ENCODE data around the gene BLOC1S4.
A peak's percentile ranks its signal among the peaks of the same experiment; 100 is the strongest.

Gene BLOC1S4

DNA sequence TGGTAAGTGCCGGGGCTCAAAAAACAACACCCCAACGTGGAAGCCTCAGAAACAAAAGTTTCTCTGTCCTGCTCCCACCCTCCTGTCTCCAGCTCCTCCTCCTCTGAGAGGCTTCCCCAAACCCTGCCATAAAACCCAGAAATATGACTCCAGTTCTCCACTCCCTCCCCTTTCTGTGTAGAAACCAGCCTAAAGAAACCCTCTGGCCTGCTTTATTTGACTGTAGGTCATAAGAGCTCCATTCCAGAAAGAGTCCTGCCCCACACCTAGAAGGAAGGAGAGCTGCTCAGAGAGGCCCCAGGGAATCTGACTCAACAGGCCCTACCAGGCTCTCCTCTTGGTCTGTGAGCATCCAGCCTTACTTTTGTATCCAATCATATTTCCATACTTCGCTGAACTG lies 23.2 kb upstream of the BLOC1S4 start:
- DNase-seq: no peak

DNA sequence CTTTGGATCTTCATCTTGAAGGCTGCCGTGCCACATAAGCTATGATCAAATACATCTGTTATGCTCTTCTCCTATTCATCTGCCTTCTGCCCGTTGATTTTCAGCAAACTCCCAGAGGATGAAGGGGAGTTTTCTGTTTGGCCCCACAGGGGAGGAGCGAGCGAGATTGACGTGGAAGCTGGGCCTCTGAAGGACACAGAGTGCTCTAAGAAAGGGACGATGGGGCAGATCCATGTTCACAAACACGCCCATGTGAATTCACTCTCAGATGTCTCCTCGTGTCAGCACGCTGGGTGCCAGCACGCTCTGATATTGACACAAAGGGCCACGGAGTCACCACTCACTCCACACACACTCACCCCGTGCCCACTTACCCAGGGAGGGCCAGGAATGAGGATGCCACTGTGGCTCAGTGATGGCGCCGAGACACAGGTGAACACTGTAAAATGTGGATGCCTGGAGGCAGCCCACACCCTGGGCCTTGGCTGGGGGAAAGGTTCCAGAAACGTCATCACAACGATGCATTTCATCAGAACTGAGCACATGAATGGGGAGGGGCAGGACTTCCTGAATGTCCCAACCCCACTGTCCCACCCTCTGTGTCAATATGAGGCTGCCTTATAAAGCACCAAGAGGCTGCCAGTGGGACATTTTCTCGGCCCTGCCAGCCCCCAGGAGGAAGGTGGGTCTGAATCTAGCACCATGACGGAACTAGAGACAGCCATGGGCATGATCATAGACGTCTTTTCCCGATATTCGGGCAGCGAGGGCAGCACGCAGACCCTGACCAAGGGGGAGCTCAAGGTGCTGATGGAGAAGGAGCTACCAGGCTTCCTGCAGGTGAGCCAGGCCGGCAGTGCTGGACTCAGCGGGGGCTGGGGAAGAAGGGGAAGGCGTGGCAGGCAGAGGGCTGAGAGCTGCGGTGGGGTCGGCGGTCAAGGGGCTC lies 22.5 kb upstream of the BLOC1S4 start, which contains the start of gene S100P:
TSS of gene S100P (plus strand) at position 648 of the 946 bp plus-strand sequence. CDS start at position 703, 55 bp downstream.
- no peak for DNase-seq

DNA sequence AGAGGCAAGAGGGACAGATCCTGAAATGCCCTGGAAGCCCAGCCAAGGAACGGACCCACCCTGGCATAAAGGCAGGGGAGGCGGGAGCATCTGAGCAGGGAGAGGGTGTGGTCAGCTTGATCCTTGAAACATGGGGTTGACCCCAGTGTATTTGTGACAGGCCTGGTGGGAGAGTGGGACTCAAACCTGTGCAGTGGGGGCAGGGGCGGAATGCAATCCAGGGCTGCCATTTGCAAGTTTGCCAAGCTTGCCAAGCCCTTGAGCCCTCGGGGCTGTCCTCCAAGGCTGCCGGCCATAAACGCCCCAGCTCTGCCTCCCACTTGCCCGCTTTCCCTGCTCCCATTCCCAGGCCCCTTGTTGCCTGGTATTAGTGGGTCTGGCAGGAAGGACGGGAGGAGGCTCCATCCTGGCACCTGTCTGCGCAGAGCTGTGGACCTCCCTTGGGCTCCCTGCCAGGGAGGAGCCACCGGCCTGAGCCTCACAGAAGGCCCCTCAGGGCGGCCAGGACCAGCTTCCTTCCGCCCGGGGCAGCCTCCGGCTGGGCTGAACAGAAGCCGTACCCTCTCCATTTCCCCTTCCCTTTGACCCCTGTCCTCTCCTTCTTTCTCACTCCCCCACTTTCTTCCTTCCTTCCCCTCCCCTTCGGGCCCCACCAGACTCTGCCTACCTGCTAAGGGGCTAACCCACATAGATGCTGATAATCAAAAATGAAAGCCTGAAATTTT lies 21.6 kb upstream of the BLOC1S4 start:
- no peak for DNase-seq

DNA sequence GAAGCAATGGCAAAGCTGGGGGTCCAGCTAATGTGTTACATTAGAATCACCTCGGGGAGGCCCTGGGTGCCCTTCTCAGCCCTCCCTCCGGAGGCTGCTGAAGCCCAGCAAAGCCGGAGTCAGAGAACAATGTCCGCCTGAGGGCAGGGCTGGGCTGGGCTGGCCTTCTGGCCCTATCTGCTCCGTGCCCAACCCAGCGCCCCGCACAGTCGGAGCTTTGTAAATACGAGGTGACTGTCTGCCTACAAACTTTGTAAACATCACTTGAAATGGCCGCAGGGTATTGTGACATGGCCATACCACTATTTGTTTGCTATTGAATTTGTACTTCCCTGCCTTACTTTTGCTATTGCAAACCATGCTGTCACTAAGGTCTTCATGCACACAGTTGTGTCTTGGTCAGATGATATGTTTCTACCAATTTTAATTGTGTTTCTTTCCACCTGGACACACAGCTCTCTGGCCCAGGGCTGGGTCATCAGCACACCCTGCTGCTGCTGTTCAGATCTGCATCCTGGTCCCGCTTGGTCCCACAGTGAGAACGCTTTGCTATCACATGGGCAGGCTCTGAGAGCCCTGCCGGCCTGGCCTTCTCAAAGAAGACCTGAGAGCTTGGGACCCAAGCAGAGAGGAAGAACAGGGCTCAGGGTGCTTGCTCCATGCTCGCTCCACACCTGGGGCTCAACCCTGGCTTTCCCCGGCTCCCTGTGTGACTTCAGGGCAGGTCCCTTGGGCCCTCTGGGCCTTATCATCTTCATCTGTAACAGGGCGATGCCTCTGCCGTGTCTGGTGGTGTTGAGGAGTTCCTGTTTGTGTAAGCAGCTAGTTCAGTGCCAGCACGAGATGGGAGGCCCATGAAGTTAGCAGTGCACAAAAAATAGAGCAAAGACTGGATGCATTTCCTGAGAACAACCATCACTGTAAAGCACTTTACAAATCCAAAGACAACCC lies 20.0 kb upstream of the BLOC1S4 start:
- DNase-seq: no peak

DNA sequence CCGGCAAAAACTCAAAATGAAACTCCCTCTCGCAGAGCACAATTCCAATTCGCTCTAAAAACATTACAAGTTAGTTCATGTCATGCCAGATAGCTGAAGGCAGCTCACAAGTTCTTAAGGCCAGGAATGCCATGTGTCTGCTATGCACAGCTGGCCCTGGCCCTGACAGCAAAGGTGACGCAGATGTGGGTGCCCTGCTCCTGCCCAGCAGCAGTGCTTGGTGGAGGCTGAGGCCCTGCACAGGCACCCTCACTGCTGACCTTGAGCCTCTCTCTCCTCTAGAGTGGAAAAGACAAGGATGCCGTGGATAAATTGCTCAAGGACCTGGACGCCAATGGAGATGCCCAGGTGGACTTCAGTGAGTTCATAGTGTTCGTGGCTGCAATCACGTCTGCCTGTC lies 19.4 kb upstream of the BLOC1S4 start:
- no peak for DNase-seq

DNA sequence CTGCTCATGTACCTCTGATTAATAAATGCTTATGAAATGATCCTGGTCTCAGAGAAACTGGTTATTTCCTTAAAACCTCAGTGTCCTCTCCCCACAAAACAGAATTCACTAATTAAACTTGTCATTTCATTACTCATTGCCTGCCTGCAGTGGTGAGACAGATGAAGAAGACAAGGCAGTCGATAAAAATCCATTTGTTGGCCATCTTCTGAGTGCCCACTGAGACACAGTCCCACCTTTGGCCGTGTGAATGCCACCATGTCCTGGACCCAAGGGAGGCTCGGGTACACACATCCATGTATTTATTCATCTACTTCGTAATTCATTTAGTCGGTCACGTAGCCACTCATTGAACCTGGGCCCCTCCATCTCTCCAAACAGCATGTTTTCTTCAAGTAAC lies 18.8 kb upstream of the BLOC1S4 start:
- DNase-seq: no peak

DNA sequence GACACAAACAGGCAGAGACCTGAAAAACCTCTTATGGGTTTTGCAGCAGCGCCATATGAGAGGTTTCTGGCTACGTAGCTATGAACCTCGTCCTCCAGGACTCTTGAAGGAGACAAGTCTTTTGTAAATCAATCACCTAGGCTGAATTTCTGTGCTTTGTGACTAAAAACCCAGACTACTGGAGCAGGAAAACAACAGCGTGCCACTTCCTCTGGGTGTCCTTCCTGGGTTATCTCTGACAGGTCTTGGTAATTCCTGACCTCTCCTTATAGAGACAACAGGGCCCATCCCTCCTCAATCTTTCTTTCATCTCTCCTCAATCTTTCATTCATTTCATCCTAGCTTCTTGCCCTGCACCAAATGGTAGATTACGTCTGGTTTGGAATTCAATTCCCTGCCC lies 16.6 kb upstream of the BLOC1S4 start:
- DNase-seq: no peak

DNA sequence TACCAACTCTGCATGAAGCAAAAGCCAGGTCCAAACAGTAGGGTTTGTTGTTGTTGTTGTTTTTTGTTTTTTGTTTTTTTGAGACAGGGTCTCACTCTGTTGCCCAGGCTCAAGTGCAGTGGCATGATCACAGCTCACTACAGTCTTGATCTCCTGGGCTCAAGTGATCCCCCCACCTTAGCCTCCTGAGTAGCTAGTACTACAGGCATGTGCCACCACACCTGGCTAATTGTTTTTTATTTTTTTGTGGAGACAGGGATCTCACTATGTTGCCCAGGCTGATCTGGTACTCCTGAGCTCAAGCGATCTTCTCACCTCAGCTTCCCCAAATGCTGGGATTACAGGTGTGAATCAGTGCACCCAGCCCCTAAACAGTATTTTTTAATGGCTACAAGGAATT lies 16.1 kb upstream of the BLOC1S4 start:
- DNase-seq: no peak

DNA sequence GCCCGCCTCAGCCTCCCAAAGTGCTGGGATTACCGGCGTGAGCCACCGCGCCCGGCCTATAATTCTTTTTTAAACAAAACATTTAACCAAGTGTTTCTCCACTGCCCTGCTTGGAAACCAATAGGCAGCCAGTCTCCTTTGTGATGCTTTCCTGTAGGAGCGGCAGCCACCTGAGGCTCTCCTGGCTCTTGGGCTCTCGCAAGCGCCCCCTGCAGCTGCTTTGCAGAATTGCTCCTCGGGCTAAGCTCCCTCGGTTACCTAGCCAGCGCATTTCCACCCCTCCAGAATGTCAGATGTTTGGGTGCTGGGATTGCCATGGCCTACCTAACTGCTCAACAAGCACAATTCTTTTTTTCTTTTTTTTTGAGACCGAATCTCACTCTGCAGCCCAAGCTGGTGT lies 14.6 kb upstream of the BLOC1S4 start:
- no peak for DNase-seq

GRCh38 chr4:6702761-6703160 lies 13.2 kb upstream of the BLOC1S4 start:
- DNase-seq: no peak

- no peak for DNase-seq
Observed at GRCh38 chr4:6703786-6704185, 12.2 kb upstream of the BLOC1S4 start.

DNA sequence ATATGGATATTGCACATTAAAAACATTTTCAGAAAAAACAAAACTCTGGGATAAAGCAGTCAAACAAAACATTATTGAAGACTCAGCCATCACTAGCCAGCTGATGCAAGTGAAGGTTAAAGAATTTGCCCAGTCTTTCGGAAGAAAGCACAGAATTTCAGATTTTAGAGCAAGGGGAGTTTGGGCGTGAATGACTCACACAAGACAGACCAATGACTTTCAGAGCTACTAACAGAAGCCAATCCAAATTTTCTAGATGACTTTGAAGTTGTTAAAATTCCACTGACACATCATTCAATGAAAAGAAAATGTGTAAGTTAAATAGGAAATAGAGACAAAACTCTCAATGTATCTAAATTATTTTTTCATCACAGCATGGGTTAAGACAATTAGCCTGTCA lies 10.3 kb upstream of the BLOC1S4 start:
- no peak for DNase-seq

DNA sequence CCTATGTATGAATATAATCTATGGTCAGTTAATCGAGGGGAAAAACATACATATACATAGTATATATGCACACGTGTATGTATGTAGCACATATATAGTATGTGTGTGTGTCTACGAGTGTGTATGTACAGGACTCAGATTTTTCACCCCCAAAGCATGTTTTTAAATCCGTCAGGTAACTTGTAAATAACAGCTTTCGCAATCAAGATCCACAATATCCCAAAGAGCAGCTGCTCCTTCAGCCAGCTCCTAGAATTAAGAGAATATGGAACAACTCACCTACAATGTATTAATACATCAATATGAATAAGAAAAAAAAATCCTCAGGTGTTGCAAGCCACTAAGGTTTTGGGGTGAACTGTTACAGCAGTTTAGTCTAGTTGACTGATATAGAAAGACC lies 9.8 kb upstream of the BLOC1S4 start:
- no peak for DNase-seq

DNA sequence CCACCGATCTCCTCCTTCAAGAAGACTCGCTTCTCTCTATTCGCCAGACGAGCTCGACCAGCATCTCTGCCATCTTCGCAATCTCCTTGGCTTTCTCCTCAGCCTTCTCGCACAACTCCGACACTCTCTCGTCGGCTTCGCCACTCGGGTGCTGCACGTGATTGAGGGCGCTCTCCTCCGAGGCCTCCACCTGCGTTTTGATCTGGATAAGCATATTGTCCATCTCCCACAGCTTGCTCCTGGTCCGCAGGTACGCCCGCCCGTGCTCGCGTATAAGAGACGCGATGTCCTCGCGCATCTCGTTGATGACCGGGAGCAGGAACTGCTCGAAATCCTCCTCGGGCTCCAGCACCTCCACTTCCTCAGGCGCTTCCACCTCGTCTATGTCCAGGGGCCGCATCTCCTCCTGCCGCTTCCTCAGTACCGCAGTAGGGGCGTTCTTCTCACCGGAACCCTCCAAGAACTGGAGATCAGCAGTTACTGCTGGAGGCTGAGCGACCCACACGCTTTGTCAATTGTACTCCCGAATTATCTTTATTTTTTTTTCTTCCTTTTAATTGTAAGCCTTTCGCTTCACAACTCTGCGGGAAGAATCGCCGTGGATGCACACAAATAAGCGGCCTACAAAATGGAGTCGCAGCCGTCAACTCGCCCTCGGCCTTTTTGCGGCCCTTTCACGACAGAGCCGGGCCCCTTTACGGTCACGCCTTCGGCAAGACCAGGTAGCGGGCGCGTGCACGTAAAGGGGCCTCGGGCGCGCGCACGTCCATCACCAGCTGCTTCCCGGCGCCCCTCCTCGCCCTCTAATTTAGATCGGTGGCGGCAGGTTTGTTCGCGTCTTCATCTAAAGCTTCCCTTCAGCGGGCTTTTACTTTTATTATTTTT lies 6.5 kb upstream of the BLOC1S4 start, which contains the start of gene MRFAP1L1:
TSS of gene MRFAP1L1 (minus strand) at position 636 of the 885 bp plus-strand sequence. CDS start at position 400, 236 bp downstream.
- peak; percentile 79 for DNase-seq

- DNase-seq: no peak
Observed at GRCh38 chr4:6710282-6710681, 5.7 kb upstream of the BLOC1S4 start.

DNA sequence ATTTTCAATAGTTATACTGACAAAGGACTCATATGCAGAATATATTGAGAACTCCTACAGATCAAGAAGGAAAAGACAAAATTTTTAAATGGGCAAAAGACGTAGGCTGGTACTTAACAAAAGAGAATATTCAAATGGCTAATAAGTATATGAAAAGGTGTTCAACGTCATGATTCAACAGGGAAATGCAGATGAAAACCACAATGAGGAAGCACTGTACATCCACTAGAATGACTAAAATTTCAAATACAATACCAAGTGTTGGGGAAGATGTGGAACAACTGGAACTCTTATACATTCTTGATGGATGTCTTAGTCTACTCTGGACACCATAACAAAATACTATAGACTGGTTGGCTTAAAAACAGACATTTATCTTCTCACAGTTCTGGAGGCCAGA lies 5.0 kb upstream of the BLOC1S4 start:
- no peak for DNase-seq

DNA sequence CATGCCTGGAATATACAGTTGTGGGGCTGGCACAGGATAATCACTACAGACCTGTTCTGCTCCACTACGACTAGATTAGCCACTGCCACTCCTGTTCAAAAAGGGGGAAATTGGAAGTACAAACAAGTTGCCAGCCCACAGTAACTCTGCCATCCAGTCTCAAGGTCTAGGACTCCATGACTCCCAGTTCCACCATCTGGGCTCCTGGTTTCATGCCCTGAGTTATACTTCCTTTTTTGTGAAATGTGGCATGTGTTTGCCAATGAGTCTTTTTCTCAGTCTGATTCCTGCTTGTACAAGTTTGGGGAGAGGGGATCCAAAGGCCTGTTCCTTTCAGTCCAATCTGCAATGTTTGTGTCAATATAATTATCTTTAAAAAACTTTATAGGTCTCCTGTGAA lies 1.0 kb upstream of the BLOC1S4 start:
- no peak for DNase-seq

DNA sequence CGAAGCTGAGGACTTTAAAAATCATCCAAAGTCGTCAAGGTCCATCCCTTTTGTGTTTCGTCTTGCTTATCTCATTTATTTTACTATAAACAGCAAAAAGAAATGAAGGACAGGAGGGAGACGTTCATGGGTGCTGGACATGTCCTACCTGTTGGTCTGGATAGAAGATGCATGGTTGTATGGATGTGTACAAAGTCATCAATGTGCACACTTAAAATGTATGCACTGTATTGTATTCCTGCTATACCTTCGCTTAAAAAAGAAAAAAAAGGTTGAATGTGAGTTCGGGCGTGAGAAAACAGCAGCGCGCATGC lies 313 bp upstream of the BLOC1S4 start:
- no peak for DNase-seq

DNA sequence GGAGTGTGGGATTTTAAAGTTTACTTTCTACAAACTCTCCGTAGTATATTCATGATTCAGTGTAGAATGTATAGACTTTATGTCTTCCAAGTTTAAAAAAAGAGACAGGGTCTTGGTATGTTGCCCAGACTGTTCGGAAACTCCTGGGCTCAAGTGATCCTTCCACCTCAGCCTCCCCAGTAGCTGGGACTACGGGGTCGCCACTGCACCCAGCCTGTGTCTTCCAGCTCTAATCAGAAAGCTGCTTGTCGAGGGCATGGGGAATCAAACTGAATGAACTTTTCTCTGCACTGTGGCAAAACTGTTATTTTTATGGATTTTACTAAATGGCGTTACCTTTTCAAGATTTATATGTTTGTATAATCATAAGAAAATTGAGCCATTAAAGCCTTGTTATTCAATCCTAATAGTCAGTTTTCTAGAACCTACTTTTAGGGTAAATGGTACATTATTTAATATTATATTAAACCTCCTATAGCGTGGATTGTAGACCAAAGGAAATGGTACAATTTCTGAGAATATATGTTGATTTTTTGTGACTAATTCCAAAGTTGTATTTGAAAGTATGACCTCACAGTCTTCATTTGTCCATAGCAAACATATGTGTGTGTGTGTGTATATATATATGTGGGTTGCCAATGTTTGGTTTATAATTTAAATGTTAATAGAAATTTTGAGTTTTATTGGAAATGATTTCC lies 1.1 kb downstream of the BLOC1S4 start:
- DNase-seq: no peak

DNA sequence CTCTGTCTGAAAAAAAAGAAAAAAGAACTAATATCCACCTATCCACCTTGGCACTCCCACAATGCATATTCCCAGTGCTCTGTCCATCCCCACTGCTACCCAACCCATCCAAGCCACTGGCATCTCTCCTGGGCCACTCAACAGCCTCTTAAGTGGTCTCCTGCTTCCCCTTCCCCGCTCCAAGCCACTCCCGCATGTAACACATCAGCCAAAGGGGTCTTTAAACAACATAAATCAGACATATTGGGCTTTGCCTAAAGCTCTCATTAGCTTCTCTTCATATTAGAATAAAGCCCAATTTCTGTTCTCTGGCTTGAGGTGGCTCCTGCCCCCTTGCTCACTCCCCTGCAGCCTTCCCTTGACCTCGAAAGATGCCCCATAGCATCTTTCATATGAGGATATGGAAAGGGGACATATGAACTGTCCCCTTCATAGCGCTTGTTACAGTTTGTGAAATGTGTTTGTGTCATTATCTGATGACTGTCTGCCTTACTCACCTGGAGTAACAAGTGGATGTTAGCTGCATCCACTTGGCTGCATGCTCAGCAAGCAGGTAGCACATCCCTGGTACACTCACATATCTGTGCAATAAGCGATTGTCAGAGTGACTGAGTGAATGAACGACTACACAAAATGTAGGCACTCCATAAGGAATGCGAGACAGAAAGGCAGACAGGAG lies 3.1 kb downstream of the BLOC1S4 start:
- no peak for DNase-seq

All from NCI-H2107 (cell line).